GM10248 (cell line): ENCODE data around the gene ILDR2.

Experiments used
- CTCF ChIA-PET: fragments of 300-600 bp; sonication (Branson Sonifier 250); formaldehyde crosslinking; extraction: SDS; loops from one replicate; lab custom pipeline; 2021; ENCODE audit warnings: antibody characterized with exemption; lab: Yijun Ruan, JAX
- POLR2A ChIA-PET: fragments of 350-650 bp; sonication (Branson Sonifier 250); formaldehyde crosslinking; extraction: SDS; loops from one replicate; lab custom pipeline; 2020; ENCODE audit warnings: antibody characterized with exemption; lab: Yijun Ruan, JAX
- DNase-seq: peaks from one replicate; pipeline ENCODE4 v3.0.0; 2012; ENCODE audit errors: extremely low spot score
- CTCF ChIP-seq: IDR thresholded peaks from 2 replicates; pipeline ENCODE4 v1.5.1; 2012; ENCODE audit warnings: mild to moderate bottlenecking, low read depth; ENCODE audit errors: extremely low read depth, missing control alignments, control extremely low read depth

The ILDR2 gene

GRCh38 chr1:167011560-167012191, 36.3 kb upstream of the ILDR2 start:
- CTCF ChIA-PET, result no interaction called here

GRCh38 chr1:167003711-167004110, 28.4 kb upstream of the ILDR2 start:
- CTCF ChIA-PET, result no interaction called here
- TF ChIP-seq CTCF, result no peak
- POLR2A ChIA-PET, result no interaction called here
- no peak for DNase-seq

More at GRCh38 chr1:167011560-167012191, 36.3 kb upstream of the ILDR2 start:
- DNase-seq, result no peak
- POLR2A ChIA-PET, result no interaction called here
- no peak for TF ChIP-seq CTCF

- no peak for TF ChIP-seq CTCF
- no peak for DNase-seq
- ChIA-PET CTCF (interaction anchor here (0.8 to 1.0 kb wide), 2 partner anchors 10 to 92 kb away, joined by 3 to 4 read pairs; no protein-coding TSS in a partner anchor), POLR2A (no interaction called here)
These were observed 27.0 kb upstream of the ILDR2 start for GRCh38 chr1:167002354-167002753.

GRCh38 chr1:167000546-167000945, 25.2 kb upstream of the ILDR2 start:
- CTCF ChIA-PET, result interaction anchor here (0.6 kb wide), 1 partner anchor 60 kb away, joined by 3 read pairs; no protein-coding TSS in a partner anchor
- no peak for TF ChIP-seq CTCF
- POLR2A ChIA-PET, result no interaction called here
- DNase-seq, result no peak

- TF ChIP-seq CTCF, result no peak
- CTCF ChIA-PET, result no interaction called here
- POLR2A ChIA-PET, result no interaction called here
- no peak for DNase-seq
These were observed 24.2 kb upstream of the ILDR2 start for GRCh38 chr1:166999500-167000055.

GRCh38 chr1:166999075-166999474, 23.7 kb upstream of the ILDR2 start:
- no peak for TF ChIP-seq CTCF
- CTCF ChIA-PET, result no interaction called here
- POLR2A ChIA-PET, result no interaction called here
- no peak for DNase-seq
